BLaER1 treated with 17β-estradiol and CSF1 and Interleukin-3, amounts not matched to agents 10 nM and 100 nM (cell line): Measurements from ENCODE around the gene ATG4B.
A peak's percentile ranks its signal among the peaks of the same experiment; 100 is the strongest.

Source experiments
- H3K27ac ChIP-seq, 11 experiments: shearing (Covaris generic); formaldehyde crosslinking; 2 replicates each; pipeline ENCODE4 v1.8.1; 2022
- H3K27me3 ChIP-seq, 11 experiments: shearing (Covaris generic); formaldehyde crosslinking; 2 replicates each; pipeline ENCODE4 v1.8.1; 2022
- H3K36me3 ChIP-seq, 11 experiments: shearing (Covaris generic); formaldehyde crosslinking; 2 replicates each; pipeline ENCODE4 v1.8.1; 2022
- H3K4me1 ChIP-seq, 10 experiments: shearing (Covaris generic); formaldehyde crosslinking; 2 replicates each; pipeline ENCODE4 v1.8.1; 2022
- H3K4me2 ChIP-seq, 11 experiments: shearing (Covaris generic); formaldehyde crosslinking; 2 replicates each; pipeline ENCODE4 v1.8.1; 2022
- H3K4me3 ChIP-seq, 10 experiments: shearing (Covaris generic); formaldehyde crosslinking; 2 replicates each; pipeline ENCODE4 v1.8.1; 2022
- H3K9ac ChIP-seq, 11 experiments: shearing (Covaris generic); formaldehyde crosslinking; 2 replicates each; pipeline ENCODE4 v1.8.1; 2022
- H3K9me3 ChIP-seq, 11 experiments: shearing (Covaris generic); formaldehyde crosslinking; replicated peaks in 1 of 11; 2 replicates each; pipeline ENCODE4 v1.8.1; 2022
- H4K20me1 ChIP-seq, 11 experiments: shearing (Covaris generic); formaldehyde crosslinking; 2 replicates each; pipeline ENCODE4 v1.8.1; 2022
- Cebpa-rat ChIP-seq, 11 experiments: shearing (Covaris generic); IDR thresholded peaks; 2 replicates each; pipeline ENCODE4 v1.8.1; 2022

Gene ATG4B

GRCh38 chr2:241719093-241719492 is 81.6 kb downstream of the ATG4B start:
- peak overlapping the region in 6 of 10 experiments; percentile 7 to 52 (median 42); a peak in 7 of 20 replicates for H3K4me3 ChIP-seq
- H3K36me3 ChIP-seq: peaks cover 68 to 89% (median 82%) of the 10 kb centered on the region in 11 experiments
- peaks cover 22 to 43% (median 35%) of the 10 kb centered on the region in 10 experiments for H3K4me1 ChIP-seq
- TF ChIP-seq Cebpa-rat (IDR thresholded peaks at IDR 0.05): no peak
- H3K4me2 ChIP-seq: peak overlapping the region; percentile 68 to 97 (median 85)
- peak overlapping the region; percentile 28 to 72 (median 55); a peak in 19 of 22 replicates for H3K9ac ChIP-seq
- no peaks in the 10 kb centered on the region for H3K27me3 ChIP-seq
- peaks cover 19 to 33% (median 26%) of the 10 kb centered on the region in 11 experiments for H3K9me3 ChIP-seq
- peaks cover 0 to 27% (median 9%) of the 10 kb centered on the region in 11 experiments; a peak in 11 of 22 replicates for H4K20me1 ChIP-seq
- peak overlapping the region in 9 of 11 experiments; percentile 9 to 80 (median 64); a peak in 15 of 22 replicates for H3K27ac ChIP-seq

DNA sequence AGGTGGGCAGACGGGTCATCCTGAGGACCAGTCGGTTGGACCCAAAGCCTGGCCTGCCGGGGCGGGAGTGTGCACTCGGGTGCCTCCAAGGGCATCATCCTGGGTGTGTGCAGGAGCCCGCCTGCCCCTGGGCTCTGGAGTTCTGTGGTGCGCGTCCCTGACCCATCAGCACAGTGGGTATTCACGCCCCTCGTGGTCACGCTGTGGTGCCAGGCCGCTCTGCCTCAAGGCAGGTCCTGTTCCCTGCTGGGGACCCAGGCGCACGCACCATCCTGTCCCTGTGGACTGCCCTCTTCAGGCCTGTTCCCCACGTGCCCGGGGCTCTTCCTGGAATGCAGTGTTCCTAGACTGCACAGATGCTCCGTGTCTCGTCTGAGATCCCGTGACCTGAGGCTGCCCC is 82.6 kb downstream of the ATG4B start:
- Histone ChIP-seq H3K4me1 (peaks cover 31 to 53% (median 45%) of the 10 kb centered on the region in 10 experiments), H3K9ac (peak overlapping the region in 9 of 11 experiments; percentile 14 to 72 (median 55); a peak in 13 of 22 replicates), H3K9me3 (peaks cover 15 to 34% (median 21%) of the 10 kb centered on the region in 11 experiments), H3K27me3 (no peaks in the 10 kb centered on the region), H3K36me3 (peaks cover 58 to 89% (median 82%) of the 10 kb centered on the region in 11 experiments), H3K27ac (peak overlapping the region in 7 of 11 experiments; percentile 51 to 80 (median 64); a peak in 13 of 22 replicates), H3K4me3 (peak overlapping the region in 2 of 10 experiments; percentile 44 to 52; a peak in 2 of 20 replicates), H4K20me1 (peaks cover 0 to 27% (median 9%) of the 10 kb centered on the region in 11 experiments; a peak in 11 of 22 replicates), H3K4me2 (peak overlapping the region; percentile 68 to 97 (median 85))
- no peak for TF ChIP-seq Cebpa-rat (IDR thresholded peaks at IDR 0.05)

- Histone ChIP-seq H3K4me2 (peak overlapping the region in 9 of 11 experiments; percentile 68 to 97 (median 85); a peak in 19 of 22 replicates), H3K4me1 (peaks cover 36 to 57% (median 50%) of the 10 kb centered on the region in 10 experiments), H3K9ac (peak overlapping the region in 6 of 11 experiments; percentile 22 to 72 (median 68); a peak in 9 of 22 replicates), H3K9me3 (peaks cover 15 to 36% (median 24%) of the 10 kb centered on the region in 11 experiments), H3K4me3 (no peak overlapping the region), H3K36me3 (peaks cover 56 to 89% (median 82%) of the 10 kb centered on the region in 11 experiments), H3K27ac (peak overlapping the region in 5 of 11 experiments; percentile 51 to 80 (median 66); a peak in 9 of 22 replicates), H4K20me1 (peaks cover 0 to 27% (median 9%) of the 10 kb centered on the region in 11 experiments; a peak in 11 of 22 replicates), H3K27me3 (no peaks in the 10 kb centered on the region)
- TF ChIP-seq Cebpa-rat (IDR thresholded peaks at IDR 0.05): no peak
Observed at GRCh38 chr2:241720560-241720959, 83.1 kb downstream of the ATG4B start.

GRCh38 chr2:241721852-241722251 is 84.4 kb downstream of the ATG4B start:
- H3K4me1 ChIP-seq: peaks cover 49 to 70% (median 63%) of the 10 kb centered on the region in 10 experiments
- H3K27ac ChIP-seq: no peak overlapping the region
- H3K27me3 ChIP-seq: no peaks in the 10 kb centered on the region
- no peak for TF ChIP-seq Cebpa-rat (IDR thresholded peaks at IDR 0.05)
- no peak overlapping the region for H3K4me3 ChIP-seq
- no peak overlapping the region for H3K4me2 ChIP-seq
- H3K9me3 ChIP-seq: peaks cover 15 to 36% (median 24%) of the 10 kb centered on the region in 11 experiments
- peaks cover 0 to 27% (median 9%) of the 10 kb centered on the region in 11 experiments; a peak in 11 of 22 replicates for H4K20me1 ChIP-seq
- peaks cover 47 to 80% (median 72%) of the 10 kb centered on the region in 11 experiments for H3K36me3 ChIP-seq
- H3K9ac ChIP-seq: no peak overlapping the region

DNA sequence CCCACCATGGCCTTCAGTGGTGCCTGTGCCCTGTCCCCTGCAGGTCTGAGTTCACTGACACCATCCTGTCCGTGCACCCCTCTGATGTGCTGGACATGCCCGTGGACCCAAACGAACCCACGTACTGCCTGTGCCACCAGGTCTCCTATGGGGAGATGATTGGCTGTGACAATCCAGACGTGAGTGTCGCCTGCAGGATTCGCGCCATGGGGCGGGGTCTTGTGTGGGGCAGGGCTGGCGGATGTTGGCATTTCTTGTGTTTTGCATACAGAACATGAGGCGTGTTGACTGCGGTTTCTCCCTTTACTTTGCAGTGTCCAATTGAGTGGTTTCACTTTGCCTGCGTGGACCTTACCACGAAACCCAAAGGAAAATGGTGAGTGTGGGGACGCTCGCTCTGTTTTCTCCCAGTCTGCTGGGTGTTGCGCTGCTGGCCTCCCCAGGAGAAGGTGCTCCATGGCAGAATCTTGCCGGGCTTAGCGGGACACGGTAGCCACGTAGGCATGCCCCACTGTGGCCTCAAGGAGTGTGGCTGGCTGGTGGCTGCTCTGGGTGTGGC is 85.5 kb downstream of the ATG4B start:
- Histone ChIP-seq H3K9me3 (peaks cover 15 to 36% (median 24%) of the 10 kb centered on the region in 11 experiments), H3K9ac (no peak overlapping the region), H3K4me2 (no peak overlapping the region), H3K27ac (no peak overlapping the region), H3K36me3 (peaks cover 47 to 75% (median 66%) of the 10 kb centered on the region in 11 experiments), H3K27me3 (no peaks in the 10 kb centered on the region), H3K4me1 (peaks cover 51 to 78% (median 70%) of the 10 kb centered on the region in 10 experiments), H4K20me1 (peaks cover 0 to 27% (median 9%) of the 10 kb centered on the region in 11 experiments; a peak in 11 of 22 replicates), H3K4me3 (peak overlapping the region in 1 of 10 experiments; percentile 8; a peak in 1 of 20 replicates)
- no peak for TF ChIP-seq Cebpa-rat (IDR thresholded peaks at IDR 0.05)
